Nephron (organoid): ENCODE measurements around the gene USB1.

ENCODE experiments used
- H3K27ac Mint-ChIP-seq, 3 experiments: 2 replicates each; pipeline ENCODE4 v1.8.0; 2020; ENCODE audit warnings: mixed read lengths in 3 of 3, mild to moderate bottlenecking in 2 of 3, moderate library complexity in 1 of 3
- H3K27me3 Mint-ChIP-seq: 2 replicates; pipeline ENCODE4 v1.8.0; 2021; ENCODE audit warnings: low read depth, mild to moderate bottlenecking, moderate library complexity, mixed read lengths
- H3K36me3 Mint-ChIP-seq: 2 replicates; pipeline ENCODE4 v1.8.0; 2020; ENCODE audit warnings: low read depth, mixed read lengths
- H3K4me1 Mint-ChIP-seq: 2 replicates; pipeline ENCODE4 v1.8.0; 2020; ENCODE audit warnings: mixed read lengths
- H3K4me3 Mint-ChIP-seq, 3 experiments: 2 replicates each; pipeline ENCODE4 v1.8.0; 2020; ENCODE audit warnings: mild to moderate bottlenecking in 3 of 3, mixed read lengths in 3 of 3, moderate library complexity in 2 of 3
- H3K9me3 Mint-ChIP-seq: 2 replicates; pipeline ENCODE4 v1.8.0; 2020; ENCODE audit warnings: mixed read lengths
- TF ChIP-seq, protein P1 (sequence below), 3 experiments: fragments of 200-600 bp; sonication (generic); IDR thresholded peaks; one replicate each; pipeline ENCODE4 v1.5.0; 2021; ENCODE audit warnings: antibody characterized with exemption in 3 of 3; ENCODE audit not compliant: unreplicated experiment in 3 of 3

Gene USB1

DNA sequence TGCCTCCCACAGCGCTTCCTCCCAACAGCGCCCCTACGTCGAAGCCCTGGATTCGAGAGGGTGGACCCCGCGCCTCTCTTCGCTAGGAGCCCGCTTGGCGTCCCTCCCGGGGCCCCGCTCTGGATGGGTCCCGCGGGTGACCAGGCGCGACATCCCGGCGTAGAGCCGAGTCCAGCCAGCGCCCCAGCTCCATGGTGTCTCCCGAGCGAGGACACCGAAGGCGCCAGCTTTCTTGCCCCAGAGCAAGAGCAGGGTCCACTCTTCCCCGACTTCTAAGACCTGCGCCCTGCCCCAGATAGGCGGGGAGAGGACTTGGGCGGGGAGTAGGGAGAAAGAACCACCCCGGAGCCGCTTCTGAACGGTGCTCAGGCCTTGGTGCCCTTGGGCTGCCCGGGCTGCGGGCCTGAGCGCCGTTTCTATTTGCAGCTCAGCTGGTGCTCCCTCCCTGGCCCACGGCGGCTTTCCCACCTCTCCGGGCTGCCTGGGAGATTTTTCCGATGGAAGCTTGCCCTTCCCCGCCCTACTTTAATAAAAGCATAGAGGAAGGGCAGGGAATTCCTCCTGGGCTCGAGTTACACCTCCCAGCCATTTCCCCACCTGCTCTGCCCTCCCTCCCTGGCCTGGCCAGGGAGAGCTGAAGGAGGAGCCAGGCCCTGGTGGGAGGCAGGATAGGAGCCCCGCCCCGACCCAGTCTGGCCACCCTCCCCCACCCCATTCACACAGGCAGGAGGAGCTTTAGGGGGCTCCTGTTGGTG is 26.1 kb downstream of the USB1 start:
- Mint-ChIP-seq H3K4me1 (peaks cover 46% of the 10 kb centered on the region), H3K36me3 (no peaks in the 10 kb centered on the region), H3K4me3 (peak overlapping the region; percentile 79 to 81 (median 80)), H3K27me3 (peaks cover 35% of the 10 kb centered on the region), H3K9me3 (no peaks in the 10 kb centered on the region), H3K27ac (no peak overlapping the region)
- TF ChIP-seq, protein P1, sequence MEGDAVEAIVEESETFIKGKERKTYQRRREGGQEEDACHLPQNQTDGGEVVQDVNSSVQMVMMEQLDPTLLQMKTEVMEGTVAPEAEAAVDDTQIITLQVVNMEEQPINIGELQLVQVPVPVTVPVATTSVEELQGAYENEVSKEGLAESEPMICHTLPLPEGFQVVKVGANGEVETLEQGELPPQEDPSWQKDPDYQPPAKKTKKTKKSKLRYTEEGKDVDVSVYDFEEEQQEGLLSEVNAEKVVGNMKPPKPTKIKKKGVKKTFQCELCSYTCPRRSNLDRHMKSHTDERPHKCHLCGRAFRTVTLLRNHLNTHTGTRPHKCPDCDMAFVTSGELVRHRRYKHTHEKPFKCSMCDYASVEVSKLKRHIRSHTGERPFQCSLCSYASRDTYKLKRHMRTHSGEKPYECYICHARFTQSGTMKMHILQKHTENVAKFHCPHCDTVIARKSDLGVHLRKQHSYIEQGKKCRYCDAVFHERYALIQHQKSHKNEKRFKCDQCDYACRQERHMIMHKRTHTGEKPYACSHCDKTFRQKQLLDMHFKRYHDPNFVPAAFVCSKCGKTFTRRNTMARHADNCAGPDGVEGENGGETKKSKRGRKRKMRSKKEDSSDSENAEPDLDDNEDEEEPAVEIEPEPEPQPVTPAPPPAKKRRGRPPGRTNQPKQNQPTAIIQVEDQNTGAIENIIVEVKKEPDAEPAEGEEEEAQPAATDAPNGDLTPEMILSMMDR (IDR thresholded peaks at IDR 0.05; ENCODE audit: unreplicated experiment in 3 of 3), result no peak

DNA sequence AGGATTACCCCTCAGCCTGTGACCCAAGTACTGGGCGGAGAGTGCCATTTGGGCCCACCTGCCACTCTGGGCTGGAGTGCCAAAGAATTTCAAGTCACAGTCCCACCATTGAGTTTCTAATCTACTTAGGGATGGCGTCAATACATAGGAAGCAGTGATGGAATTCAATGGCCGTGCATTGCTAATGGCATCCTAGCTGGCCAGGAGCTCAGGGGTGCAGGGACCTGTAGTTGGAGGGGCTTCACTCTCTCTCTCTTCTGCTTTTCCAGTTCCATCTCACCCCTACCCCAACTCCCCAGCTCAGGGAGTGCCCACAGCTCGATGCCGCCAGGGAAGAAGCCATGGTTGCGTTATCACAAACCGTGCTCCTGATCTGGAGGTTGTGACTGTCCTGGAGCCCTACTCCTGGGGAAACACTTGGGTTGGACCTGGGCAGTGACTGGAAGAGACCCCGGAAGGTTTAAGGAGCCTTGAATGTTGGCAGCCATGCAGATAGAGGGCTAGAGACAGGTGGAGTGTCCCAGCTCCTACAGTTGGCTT is 26.8 kb downstream of the USB1 start:
- H3K27me3 Mint-ChIP-seq, result peaks cover 29% of the 10 kb centered on the region
- no peaks in the 10 kb centered on the region for H3K36me3 Mint-ChIP-seq
- peak overlapping the region; percentile 75 to 81 (median 79) for H3K4me3 Mint-ChIP-seq
- no peaks in the 10 kb centered on the region for H3K9me3 Mint-ChIP-seq
- no peak overlapping the region for H3K27ac Mint-ChIP-seq
- H3K4me1 Mint-ChIP-seq, result peaks cover 40% of the 10 kb centered on the region
- TF ChIP-seq, protein P1 (IDR thresholded peaks at IDR 0.05; ENCODE audit: unreplicated experiment in 3 of 3), result no peak

DNA sequence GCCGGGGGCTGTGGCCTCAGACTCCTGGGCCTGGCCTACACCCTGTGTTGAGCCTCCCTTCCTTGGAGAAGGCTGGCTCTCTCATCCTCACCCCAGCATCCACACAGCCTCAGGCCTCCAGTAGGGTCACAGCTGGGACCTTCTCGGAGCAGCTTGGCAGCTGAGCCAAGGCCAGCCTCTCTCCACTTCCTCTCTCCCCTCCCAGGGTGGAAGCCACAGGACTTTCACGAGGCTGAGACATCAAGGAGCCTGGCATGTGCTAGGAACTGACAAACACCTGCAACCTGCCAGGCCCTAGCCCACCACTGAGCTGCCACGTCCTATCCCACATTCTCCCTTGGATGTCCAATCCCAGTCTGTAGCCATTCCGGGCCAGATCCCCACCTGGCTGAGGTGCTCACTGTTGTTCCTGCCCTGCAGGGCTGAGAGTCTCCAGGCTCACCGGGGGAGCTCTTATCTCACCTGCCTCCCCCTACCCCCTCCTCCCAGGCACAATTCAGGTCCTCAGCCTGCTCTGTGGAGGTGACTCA is 27.4 kb downstream of the USB1 start:
- Mint-ChIP-seq H3K4me3 (peak overlapping the region; percentile 25 to 48 (median 29)), H3K27me3 (peaks cover 24% of the 10 kb centered on the region), H3K36me3 (no peaks in the 10 kb centered on the region), H3K4me1 (peaks cover 37% of the 10 kb centered on the region), H3K9me3 (no peaks in the 10 kb centered on the region), H3K27ac (no peak overlapping the region)
- TF ChIP-seq, protein P1 (IDR thresholded peaks at IDR 0.05; ENCODE audit: unreplicated experiment in 3 of 3), result no peak

DNA sequence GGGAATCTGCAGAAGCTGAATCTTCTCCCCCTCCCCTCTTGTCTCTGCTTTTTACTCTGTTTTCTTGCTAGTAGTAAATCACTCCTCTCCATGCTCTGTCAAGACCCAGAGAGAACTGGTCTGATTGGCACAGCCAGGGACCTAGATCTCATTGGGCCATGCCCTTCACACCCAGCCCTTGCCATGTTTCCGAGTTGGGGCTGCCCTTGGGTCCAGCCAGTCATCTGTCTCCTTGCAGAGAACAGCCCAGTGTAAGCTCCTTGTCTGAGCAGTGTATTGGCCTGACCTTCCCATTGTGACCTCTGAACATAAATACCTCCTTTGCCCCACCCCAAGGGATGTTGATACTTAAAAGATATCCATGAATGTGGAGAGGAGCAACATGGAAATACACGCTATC is 28.2 kb downstream of the USB1 start:
- H3K27me3 Mint-ChIP-seq, result peaks cover 15% of the 10 kb centered on the region
- H3K9me3 Mint-ChIP-seq, result no peaks in the 10 kb centered on the region
- TF ChIP-seq, protein P1 (IDR thresholded peaks at IDR 0.05; ENCODE audit: unreplicated experiment in 3 of 3), result no peak
- H3K27ac Mint-ChIP-seq, result no peak overlapping the region
- peaks cover 34% of the 10 kb centered on the region for H3K4me1 Mint-ChIP-seq
- peak overlapping the region; percentile 58 to 70 (median 58) for H3K4me3 Mint-ChIP-seq
- H3K36me3 Mint-ChIP-seq, result no peaks in the 10 kb centered on the region

DNA sequence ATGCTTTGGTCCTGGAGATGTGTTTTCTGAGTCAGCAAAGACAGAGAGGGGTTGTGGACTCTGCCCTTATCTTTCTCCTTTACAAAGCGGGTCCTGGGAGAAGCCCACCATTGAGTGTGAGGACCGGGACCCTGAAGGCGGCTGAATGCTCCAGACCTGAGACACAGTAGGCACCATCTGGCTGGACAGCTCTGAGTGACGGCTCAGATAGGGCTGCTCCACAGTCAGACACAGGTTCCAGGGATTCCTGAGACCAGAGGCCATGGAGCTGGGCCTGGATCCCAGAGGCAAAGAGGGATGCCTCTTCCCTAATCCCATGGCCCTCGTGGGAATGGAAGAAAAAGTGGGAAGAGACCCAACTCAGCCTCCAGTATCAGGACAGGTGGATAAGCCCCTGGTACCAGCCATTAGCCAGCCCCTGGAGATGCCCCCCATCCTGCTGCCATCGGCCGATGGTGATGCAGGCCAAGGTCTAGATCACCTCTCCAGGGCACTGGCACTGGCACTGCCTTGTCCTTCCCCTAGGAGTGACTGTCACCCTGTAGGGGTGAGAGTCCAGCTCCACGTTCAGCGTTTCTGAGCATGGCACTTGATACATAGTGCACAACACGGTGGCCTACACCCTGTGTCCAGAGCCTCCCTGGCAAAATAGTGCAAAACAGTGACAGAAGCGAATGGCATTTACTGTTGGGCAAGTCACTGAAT is 29.1 kb downstream of the USB1 start:
- H3K4me1 Mint-ChIP-seq, result peaks cover 27% of the 10 kb centered on the region
- TF ChIP-seq, protein P1 (IDR thresholded peaks at IDR 0.05; ENCODE audit: unreplicated experiment in 3 of 3), result no peak
- peaks cover 9% of the 10 kb centered on the region for H3K27me3 Mint-ChIP-seq
- H3K36me3 Mint-ChIP-seq, result no peaks in the 10 kb centered on the region
- H3K27ac Mint-ChIP-seq, result no peak overlapping the region
- no peaks in the 10 kb centered on the region for H3K9me3 Mint-ChIP-seq
- peak overlapping the region in 1 of 3 experiments; percentile 0 for H3K4me3 Mint-ChIP-seq
